Measurements from ENCODE around the gene BCAP29.

BCAP29 gene

DNA sequence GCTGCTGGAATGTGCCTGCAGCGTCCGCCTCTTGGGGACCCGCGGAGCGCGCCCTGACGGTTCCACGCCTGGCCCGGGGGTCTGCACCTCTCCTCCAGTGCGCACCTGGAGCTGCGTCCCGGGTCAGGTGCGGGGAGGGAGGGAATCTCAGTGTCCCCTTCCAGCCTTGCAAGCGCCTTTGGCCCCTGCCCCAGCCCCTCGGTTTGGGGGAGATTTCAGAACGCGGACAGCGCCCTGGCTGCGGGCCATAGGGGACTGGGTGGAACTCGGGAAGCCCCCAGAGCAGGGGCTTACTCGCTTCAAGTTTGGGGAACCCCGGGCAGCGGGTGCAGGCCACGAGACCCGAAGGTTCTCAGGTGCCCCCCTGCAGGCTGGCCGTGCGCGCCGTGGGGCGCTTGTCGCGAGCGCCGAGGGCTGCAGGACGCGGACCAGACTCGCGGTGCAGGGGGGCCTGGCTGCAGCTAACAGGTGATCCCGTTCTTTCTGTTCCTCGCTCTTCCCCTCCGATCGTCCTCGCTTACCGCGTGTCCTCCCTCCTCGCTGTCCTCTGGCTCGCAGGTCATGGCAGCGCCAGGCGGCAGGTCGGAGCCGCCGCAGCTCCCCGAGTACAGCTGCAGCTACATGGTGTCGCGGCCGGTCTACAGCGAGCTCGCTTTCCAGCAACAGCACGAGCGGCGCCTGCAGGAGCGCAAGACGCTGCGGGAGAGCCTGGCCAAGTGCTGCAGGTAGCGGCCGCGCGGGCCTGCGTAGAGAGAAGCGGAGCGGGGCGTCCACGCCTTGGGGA is 81.2 kb downstream of the BCAP29 start:
- peak overlapping the region; percentile 62 for H3K4me3 ChIP-seq (ENCODE audit: insufficient read depth, low read depth, low read length, poor library complexity, severe bottlenecking)
- H3K36me3 ChIP-seq (ENCODE audit: control insufficient read depth, insufficient read depth, low read length): no peaks in the 10 kb centered on the region
- H3K27ac ChIP-seq (ENCODE audit: insufficient read depth, low read length, poor library complexity, severe bottlenecking): no peak overlapping the region
- no peaks in the 10 kb centered on the region for H3K9me3 ChIP-seq (ENCODE audit: control insufficient read depth, low read length)
- H3K4me1 ChIP-seq (ENCODE audit: control insufficient read depth, insufficient read depth, low read length, poor library complexity, severe bottlenecking): peaks cover 20% of the 10 kb centered on the region
- peaks cover 12% of the 10 kb centered on the region for H3K27me3 ChIP-seq (replicated peaks; ENCODE audit: control insufficient read depth, insufficient read depth, low read length, poor library complexity, severe bottlenecking)
- DNase-seq: peak in 1 of 3 donors; percentile 7

DNA sequence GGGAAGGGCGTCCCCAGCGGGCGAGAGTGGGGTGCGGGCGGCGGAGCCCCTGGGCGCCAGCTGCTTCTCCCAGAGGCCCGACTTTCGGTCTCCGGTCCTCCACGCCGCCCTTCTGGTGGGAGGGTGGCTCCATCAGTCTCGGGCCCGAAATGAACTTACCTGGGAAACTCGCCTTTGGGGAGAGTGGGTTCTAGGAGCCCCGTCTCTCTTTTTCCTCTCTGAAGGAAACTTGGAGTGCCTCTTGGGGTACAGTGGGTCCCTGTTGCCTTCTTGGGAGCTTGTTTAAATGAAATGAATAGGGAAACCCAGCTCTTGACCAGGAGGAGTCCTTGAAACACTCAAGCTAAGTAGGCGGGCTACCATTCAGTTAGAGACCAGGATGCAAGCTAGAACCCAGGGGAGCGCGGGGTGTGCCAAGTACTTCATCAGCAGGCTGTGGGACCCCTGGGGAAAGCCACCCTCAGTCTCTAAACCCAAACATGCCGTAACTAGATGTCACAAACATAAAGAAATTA is 81.9 kb downstream of the BCAP29 start:
- Histone ChIP-seq H3K9me3 (ENCODE audit: control insufficient read depth, low read length) (no peaks in the 10 kb centered on the region), H3K4me3 (ENCODE audit: insufficient read depth, low read depth, low read length, poor library complexity, severe bottlenecking) (peak overlapping the region; percentile 62), H3K27me3 (replicated peaks; ENCODE audit: control insufficient read depth, insufficient read depth, low read length, poor library complexity, severe bottlenecking) (peaks cover 12% of the 10 kb centered on the region), H3K36me3 (ENCODE audit: control insufficient read depth, insufficient read depth, low read length) (no peaks in the 10 kb centered on the region), H3K4me1 (ENCODE audit: control insufficient read depth, insufficient read depth, low read length, poor library complexity, severe bottlenecking) (peaks cover 20% of the 10 kb centered on the region), H3K27ac (ENCODE audit: insufficient read depth, low read length, poor library complexity, severe bottlenecking) (no peak overlapping the region)
- no peak for DNase-seq

DNA sequence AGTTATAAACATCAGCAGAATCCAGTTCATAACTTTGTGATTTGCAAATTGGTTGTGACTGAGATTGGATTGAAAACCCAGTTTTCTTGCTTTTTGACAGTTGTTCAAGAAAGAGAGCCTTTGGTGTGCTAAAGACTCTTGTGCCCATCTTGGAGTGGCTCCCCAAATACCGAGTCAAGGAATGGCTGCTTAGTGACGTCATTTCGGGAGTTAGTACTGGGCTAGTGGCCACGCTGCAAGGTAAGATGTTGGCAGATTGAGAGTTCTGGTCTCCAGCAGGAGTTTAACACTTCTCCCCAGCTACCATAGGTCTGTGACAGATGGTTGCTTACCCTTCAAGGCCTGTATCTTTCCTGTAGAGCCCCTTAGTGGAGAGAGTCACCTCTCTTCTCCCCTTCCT is 83.2 kb downstream of the BCAP29 start:
- Histone ChIP-seq H3K9me3 (ENCODE audit: control insufficient read depth, low read length) (no peaks in the 10 kb centered on the region), H3K27me3 (replicated peaks; ENCODE audit: control insufficient read depth, insufficient read depth, low read length, poor library complexity, severe bottlenecking) (peaks cover 15% of the 10 kb centered on the region), H3K27ac (ENCODE audit: insufficient read depth, low read length, poor library complexity, severe bottlenecking) (no peak overlapping the region), H3K36me3 (ENCODE audit: control insufficient read depth, insufficient read depth, low read length) (no peaks in the 10 kb centered on the region), H3K4me1 (ENCODE audit: control insufficient read depth, insufficient read depth, low read length, poor library complexity, severe bottlenecking) (peaks cover 20% of the 10 kb centered on the region), H3K4me3 (ENCODE audit: insufficient read depth, low read depth, low read length, poor library complexity, severe bottlenecking) (no peak overlapping the region)
- no peak for DNase-seq

DNA sequence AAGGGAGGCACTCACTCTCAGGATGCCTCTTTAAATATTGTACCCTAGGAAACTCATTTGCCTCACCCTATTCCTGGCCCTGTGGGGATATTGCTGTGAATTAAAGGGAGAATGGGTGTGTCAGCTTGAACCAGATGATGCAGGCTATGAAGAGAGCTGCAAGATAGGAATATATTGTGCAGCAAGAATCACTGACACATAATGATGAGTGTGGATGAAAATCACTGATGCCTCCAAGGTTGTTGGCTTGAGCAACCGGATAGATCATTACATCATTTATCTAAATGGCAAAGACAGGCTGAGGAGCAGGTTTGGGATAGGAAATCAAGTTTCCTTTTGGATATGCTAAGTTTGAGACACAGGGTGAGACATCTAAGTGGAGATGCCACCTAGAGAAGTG is 86.7 kb downstream of the BCAP29 start:
- peaks cover 3% of the 10 kb centered on the region for H3K4me1 ChIP-seq (ENCODE audit: control insufficient read depth, insufficient read depth, low read length, poor library complexity, severe bottlenecking)
- no peak for DNase-seq
- no peaks in the 10 kb centered on the region for H3K36me3 ChIP-seq (ENCODE audit: control insufficient read depth, insufficient read depth, low read length)
- H3K9me3 ChIP-seq (ENCODE audit: control insufficient read depth, low read length): no peaks in the 10 kb centered on the region
- H3K4me3 ChIP-seq (ENCODE audit: insufficient read depth, low read depth, low read length, poor library complexity, severe bottlenecking): no peak overlapping the region
- H3K27ac ChIP-seq (ENCODE audit: insufficient read depth, low read length, poor library complexity, severe bottlenecking): no peak overlapping the region
- H3K27me3 ChIP-seq (replicated peaks; ENCODE audit: control insufficient read depth, insufficient read depth, low read length, poor library complexity, severe bottlenecking): peaks cover 4% of the 10 kb centered on the region

DNA sequence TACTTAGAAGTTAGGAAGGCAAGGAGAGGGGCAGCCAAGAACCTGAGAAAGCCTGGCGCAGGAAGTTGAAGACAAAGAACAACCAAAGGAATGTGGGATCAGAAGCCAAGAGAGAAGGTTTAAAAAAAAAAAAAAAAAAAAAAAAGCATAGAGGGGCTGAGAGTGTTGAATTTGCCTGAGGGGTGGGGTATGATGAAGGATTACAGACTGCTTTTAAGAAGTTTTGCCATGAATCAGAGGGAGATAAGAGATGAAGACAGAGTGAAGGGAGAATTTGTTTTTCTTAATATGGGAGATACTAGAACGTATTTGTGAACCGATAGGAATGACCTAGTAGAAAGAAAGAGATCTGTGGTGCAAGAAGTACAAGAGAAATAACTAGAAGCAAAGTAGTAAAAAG is 87.3 kb downstream of the BCAP29 start:
- Histone ChIP-seq H3K27ac (ENCODE audit: insufficient read depth, low read length, poor library complexity, severe bottlenecking) (no peak overlapping the region), H3K4me1 (ENCODE audit: control insufficient read depth, insufficient read depth, low read length, poor library complexity, severe bottlenecking) (no peaks in the 10 kb centered on the region), H3K27me3 (replicated peaks; ENCODE audit: control insufficient read depth, insufficient read depth, low read length, poor library complexity, severe bottlenecking) (peaks cover 4% of the 10 kb centered on the region), H3K4me3 (ENCODE audit: insufficient read depth, low read depth, low read length, poor library complexity, severe bottlenecking) (no peak overlapping the region), H3K9me3 (ENCODE audit: control insufficient read depth, low read length) (no peaks in the 10 kb centered on the region), H3K36me3 (ENCODE audit: control insufficient read depth, insufficient read depth, low read length) (no peaks in the 10 kb centered on the region)
- DNase-seq: no peak

DNA sequence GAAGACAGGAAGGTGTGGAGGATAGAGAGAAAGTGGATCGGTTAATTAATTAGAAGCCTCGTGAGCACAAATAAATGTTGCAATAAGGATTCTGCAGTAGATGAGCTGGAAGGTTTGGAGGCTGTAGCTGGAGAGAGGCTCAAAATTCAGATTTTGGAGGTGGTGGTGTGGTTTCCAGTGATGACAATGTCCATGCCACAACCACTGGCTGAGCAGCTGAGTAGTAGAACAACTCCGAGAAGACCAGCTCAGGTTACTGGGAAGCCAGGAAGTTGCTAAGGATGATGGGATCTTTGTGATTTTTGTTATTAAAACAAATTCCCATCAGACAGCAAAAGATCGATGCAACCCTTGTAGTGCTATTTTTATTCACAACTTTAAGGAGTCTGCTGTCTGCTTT is 88.2 kb downstream of the BCAP29 start:
- peaks cover 4% of the 10 kb centered on the region for H3K27me3 ChIP-seq (replicated peaks; ENCODE audit: control insufficient read depth, insufficient read depth, low read length, poor library complexity, severe bottlenecking)
- no peaks in the 10 kb centered on the region for H3K4me1 ChIP-seq (ENCODE audit: control insufficient read depth, insufficient read depth, low read length, poor library complexity, severe bottlenecking)
- no peak overlapping the region for H3K4me3 ChIP-seq (ENCODE audit: insufficient read depth, low read depth, low read length, poor library complexity, severe bottlenecking)
- H3K36me3 ChIP-seq (ENCODE audit: control insufficient read depth, insufficient read depth, low read length): no peaks in the 10 kb centered on the region
- no peaks in the 10 kb centered on the region for H3K9me3 ChIP-seq (ENCODE audit: control insufficient read depth, low read length)
- no peak for DNase-seq
- H3K27ac ChIP-seq (ENCODE audit: insufficient read depth, low read length, poor library complexity, severe bottlenecking): no peak overlapping the region
